Ramos (cell line): Measurements from ENCODE around the gene OGFOD3.
"Not testable (repeated sequence)": the region's sequence is repeated elsewhere in the genome, so short reads cannot be mapped to it uniquely, and the experiment has no call there.

Source experiments
- in situ Hi-C: fragments of 300-500 bp; cut with MboI; formaldehyde crosslinking; loops from one replicate; pipeline ENCODE4 v1.14.3; 2022; ENCODE audit warnings: low sequenced_read_pairs; ENCODE audit not compliant: unreplicated experiment

Gene OGFOD3

DNA sequence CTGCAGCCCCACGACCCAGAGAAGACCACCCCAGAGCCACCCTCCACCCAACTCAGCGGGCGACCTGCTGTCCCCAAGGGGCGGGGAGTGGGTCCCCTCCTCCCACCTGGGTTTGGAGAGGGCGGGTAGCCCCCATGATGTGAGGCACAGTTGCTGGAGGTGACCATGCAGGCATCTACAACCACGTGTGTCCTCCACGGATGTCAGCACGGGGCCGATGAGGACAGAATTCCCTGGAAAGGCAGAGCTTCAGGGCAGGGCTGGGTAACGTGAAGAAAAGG lies 39.7 kb downstream of the OGFOD3 start:
- in situ Hi-C loops = no loop called here

GRCh38 chr17:82377924-82378740 lies 40.3 kb downstream of the OGFOD3 start:
- in situ Hi-C loops = no loop called here

GRCh38 chr17:82377294-82377693 lies 41.1 kb downstream of the OGFOD3 start:
- in situ Hi-C loops = not testable (repeated sequence)

DNA sequence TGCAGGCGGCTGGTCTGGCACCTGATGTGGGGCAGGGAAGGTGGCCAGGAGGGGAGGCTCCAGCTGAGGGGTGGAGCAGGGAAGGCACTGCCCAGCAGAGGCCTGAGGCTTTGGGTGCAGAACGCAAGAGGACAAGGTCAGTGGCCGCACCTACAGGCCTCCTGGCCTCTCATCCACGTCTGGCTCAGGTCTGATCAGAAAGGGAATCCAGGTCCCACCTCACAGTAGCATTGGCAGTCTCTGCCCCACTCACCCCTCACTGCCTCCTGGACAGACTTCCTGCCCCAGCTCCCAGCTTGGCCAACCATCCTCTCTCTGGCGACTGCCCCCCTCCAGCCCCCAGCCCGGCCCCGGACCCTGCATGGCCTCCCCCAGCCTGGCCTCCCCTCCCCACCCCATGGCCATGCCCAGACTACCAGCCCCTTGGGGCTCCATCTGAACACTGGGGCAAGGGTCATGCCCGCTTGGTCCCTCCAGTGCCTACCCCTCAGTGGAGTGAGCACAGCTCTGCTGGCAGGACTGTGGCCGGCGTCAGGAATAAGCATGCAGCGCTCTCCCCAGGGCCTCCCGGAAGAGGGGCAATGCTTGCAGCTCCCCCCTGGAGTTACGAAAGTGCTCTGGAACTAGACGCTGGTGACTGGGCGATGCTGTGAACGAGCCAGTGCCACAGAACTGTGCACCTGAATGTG lies 42.2 kb downstream of the OGFOD3 start:
- in situ Hi-C loops = no loop called here

DNA sequence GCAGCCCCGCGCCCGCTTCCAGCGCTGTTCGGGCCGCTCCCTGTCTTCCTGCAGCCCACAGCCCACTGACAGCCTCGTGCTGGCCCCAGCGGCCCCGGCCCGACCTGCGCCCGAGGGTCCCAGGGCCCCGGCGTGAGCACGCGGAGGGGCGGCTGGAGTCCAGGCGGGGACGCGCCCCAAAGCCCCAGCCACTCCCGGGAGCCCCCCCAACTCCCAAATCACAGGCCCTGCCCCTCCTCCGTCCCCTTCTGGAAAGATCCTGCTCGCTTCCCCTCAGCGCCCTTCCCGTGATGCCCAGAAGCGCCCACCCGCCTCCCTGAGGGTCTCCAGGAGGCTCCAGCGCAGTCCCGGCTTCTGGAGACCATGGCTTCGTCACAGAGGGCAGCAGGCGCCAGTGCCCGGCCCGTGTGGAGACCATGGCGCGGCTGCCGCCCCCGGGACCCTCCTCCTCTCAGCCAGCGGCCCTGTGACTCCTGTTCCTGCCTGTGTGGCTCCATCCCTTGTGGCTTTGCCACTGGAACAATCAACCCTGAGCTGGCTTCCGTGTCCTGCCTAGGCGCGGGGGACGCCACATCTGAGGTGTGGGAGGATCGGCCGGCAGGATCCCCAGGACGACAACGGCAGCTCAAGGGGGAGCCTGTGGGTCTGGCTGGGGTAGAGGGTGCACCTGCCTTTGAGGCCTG lies 42.9 kb downstream of the OGFOD3 start:
- in situ Hi-C loops = no loop called here

DNA sequence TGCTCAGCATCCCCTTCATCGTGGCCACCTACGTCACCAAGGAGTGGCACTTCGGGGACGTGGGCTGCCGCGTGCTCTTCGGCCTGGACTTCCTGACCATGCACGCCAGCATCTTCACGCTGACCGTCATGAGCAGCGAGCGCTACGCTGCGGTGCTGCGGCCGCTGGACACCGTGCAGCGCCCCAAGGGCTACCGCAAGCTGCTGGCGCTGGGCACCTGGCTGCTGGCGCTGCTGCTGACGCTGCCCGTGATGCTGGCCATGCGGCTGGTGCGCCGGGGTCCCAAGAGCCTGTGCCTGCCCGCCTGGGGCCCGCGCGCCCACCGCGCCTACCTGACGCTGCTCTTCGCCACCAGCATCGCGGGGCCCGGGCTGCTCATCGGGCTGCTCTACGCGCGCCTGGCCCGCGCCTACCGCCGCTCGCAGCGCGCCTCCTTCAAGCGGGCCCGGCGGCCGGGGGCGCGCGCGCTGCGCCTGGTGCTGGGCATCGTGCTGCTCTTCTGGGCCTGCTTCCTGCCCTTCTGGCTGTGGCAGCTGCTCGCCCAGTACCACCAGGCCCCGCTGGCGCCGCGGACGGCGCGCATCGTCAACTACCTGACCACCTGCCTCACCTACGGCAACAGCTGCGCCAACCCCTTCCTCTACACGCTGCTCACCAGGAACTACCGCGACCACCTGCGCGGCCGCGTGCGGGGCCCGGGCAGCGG lies 43.6 kb downstream of the OGFOD3 start:
- in situ Hi-C loops = no loop called here

DNA sequence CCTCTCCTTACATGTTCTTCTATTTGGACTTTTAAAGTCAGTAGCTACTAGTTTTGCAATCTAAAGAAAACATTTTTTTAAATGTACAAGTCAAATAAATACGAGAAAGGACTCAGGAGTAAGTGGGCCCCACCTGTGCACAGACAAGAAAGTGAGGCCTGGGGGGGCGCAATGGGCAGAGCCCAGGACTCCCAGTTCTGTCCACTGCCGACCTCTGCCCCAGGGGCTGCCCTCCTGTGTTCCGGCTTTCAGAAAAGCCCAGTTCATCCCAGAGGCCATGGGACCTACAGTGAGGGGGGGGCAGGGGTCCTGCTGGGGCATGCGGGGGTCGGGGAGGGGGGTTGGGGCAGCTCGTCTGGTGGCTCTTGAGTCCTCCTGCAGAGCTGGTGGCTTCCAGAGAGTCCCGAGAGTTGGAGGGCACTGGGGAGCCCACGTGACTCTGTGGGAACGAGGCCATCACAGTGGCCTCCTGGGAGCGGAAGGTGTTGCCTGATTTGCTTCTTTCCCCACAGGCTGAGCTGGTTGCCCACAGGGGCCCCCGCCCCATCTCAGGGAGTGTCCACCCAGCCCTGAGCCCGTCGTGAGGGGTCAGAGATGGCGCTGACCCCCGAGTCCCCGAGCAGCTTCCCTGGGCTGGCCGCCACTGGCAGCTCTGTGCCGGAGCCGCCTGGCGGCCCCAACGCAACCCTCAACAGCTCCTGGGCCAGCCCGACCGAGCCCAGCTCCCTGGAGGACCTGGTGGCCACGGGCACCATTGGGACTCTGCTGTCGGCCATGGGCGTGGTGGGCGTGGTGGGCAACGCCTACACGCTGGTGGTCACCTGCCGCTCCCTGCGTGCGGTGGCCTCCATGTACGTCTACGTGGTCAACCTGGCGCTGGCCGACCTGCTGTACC lies 44.4 kb downstream of the OGFOD3 start:
- in situ Hi-C loops = no loop called here

DNA sequence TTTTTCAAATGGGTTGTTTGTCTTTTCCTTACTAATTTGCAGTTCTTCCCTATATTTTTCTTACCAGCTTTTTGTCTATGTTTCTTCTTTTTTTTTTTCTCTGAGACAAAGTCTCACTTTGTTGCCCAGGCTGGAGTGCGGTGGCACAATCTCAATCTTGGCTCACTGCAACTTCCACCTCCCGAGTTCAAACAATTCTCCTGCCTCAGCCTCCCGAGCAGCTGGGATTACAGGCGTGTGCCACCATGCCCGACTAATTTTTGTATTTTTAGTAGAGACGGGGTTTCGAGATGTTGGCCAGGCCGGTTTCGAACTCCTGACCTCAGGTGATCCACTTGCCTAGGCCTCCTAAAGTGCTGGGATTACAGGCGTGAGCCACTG lies 45.3 kb downstream of the OGFOD3 start:
- in situ Hi-C loops = not testable (repeated sequence)

DNA sequence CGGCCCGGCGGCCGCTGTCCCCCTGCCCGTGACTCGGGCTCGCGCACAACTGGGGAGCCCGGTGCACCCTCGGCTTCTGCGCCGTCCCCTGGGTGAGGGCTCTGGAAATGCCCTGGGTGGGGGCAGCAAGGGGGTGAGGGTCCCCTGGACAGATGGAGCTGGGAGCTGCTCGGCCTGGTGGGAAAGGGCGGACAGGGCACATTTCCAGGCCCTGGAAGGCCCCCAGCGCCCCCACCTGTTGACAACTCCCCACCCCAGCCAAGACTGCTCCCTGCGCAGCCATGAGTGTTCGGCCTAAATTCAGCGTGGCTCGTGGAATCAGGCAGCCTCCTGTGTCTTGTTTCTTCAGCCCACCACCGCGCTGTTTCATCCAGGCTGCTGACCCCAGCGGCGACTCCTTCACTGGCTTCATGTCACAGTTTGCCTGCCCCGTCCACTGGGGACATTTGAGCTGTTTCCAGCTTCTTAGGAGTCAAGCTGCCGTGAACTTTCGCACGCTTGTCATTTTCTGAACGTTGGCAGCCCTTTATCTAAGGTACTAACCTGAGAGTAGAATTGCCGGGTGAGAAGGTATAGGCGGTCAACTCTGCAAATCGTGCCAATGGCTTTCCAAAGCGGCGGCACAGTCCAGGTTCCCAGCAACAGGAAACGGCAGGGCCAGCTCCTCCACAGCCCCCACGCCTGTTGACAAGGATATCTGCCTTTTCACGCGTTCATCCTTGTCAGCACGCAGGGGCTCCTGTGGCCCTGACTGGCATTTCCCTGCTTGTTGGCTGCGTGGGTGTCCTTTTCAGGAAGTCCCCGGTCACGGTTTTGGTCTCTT lies 45.9 kb downstream of the OGFOD3 start:
- in situ Hi-C loops = no loop called here

GRCh38 chr17:82371333-82372248 lies 46.8 kb downstream of the OGFOD3 start, which contains the start of gene UTS2R:
Gene UTS2R (plus strand): TSS chr17:82371765. CDS start chr17:82374325, 2,560 bp downstream.
- in situ Hi-C loops = no loop called here

- in situ Hi-C loops = no loop called here
These were observed 47.7 kb downstream of the OGFOD3 start for GRCh38 chr17:82370471-82371332.

DNA sequence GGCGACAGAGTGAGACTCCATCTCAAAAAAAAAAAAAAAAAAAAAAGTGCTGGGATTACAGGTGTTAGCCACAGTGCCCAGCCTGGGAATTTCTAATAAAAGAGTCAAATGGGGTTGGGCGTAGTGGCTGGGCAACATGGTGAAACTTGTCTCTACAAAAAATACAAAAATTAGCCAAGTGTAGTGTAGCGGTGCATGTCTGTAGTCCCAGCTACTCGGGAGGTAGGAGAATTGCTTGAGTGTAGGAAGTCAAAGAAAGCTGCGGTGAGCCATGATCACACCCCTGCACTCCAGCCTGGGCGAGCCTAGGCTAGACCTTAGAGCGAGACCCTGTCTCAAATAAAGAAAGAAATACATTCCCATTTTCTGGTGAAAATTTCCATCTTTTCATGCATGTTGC lies 49.2 kb downstream of the OGFOD3 start:
- in situ Hi-C loops = no loop called here

- in situ Hi-C loops = no loop called here
These were observed 50.5 kb downstream of the OGFOD3 start for GRCh38 chr17:82367724-82368524.

GRCh38 chr17:82366749-82367148 lies 51.6 kb downstream of the OGFOD3 start:
- in situ Hi-C loops = no loop called here

GRCh38 chr17:82365606-82366295 lies 52.6 kb downstream of the OGFOD3 start:
- in situ Hi-C loops = no loop called here
